HepG2 (cell line): ENCODE results near the gene GFER. TPM values are rescaled to one million over a fixed set of nuclear protein-coding genes. Genes with fewer than 3 reads are reported as not detected.
A peak's percentile ranks its signal among the peaks of the same experiment; 100 is the strongest.

ENCODE experiments used
- FOXA3 ChIP-seq: IDR thresholded peaks from 2 replicates; pipeline ENCODE4 v1.6.1; 2016; ENCODE audit warnings: missing genetic modification reagents, missing compliant biosample characterization
- HDAC6 ChIP-seq: fragments of 200-600 bp; sonication (generic); IDR thresholded peaks from 2 replicates; pipeline ENCODE4 v1.7.0; 2017; ENCODE audit warnings: mild to moderate bottlenecking, antibody characterized with exemption, low read length, low read depth
- KDM5B ChIP-seq: sonication (generic); formaldehyde crosslinking; IDR thresholded peaks from 2 replicates; pipeline ENCODE4 v1.4.0; 2020; ENCODE audit warnings: missing genetic modification reagents, mild to moderate bottlenecking, borderline replicate concordance
- MAZ ChIP-seq, 2 experiments: sonication (generic) in 1 of 2; formaldehyde crosslinking in 1 of 2; IDR thresholded peaks; 2 replicates each; pipeline versions ENCODE4 v1.5.0 to v1.6.1; 2012 to 2020; ENCODE audit warnings: low read depth in 2 of 2, mild to moderate bottlenecking in 2 of 2, borderline replicate concordance in 1 of 2, improper control_type of control experiment in 1 of 2, low read length in 1 of 2, missing genetic modification reagents in 1 of 2, moderate library complexity in 1 of 2
- MEIS1 ChIP-seq: sonication (generic); formaldehyde crosslinking; IDR thresholded peaks from 2 replicates; pipeline ENCODE4 v1.9.0; 2021; ENCODE audit warnings: mild to moderate bottlenecking, missing genetic modification reagents, moderate library complexity, borderline replicate concordance
- MIER3 ChIP-seq: IDR thresholded peaks from 2 replicates; pipeline ENCODE4 v1.6.1; 2016; ENCODE audit warnings: missing compliant biosample characterization, borderline replicate concordance
- MYNN ChIP-seq: sonication (generic); formaldehyde crosslinking; IDR thresholded peaks from 2 replicates; pipeline ENCODE4 v1.4.0; 2020; ENCODE audit warnings: mild to moderate bottlenecking, low read depth, missing genetic modification reagents
- NFE2 ChIP-seq: sonication (generic); formaldehyde crosslinking; IDR thresholded peaks from 2 replicates; pipeline ENCODE4 v1.4.0; 2020; ENCODE audit warnings: missing genetic modification reagents
- SKI ChIP-seq: fragments of 450-650 bp; IDR thresholded peaks from one replicate; pipeline ENCODE4 v1.6.1; 2018; ENCODE audit warnings: mild to moderate bottlenecking; ENCODE audit not compliant: partially characterized antibody
- SMARCC2 ChIP-seq: fragments of 450-650 bp; IDR thresholded peaks from 2 replicates; pipeline ENCODE4 v1.6.1; 2017; ENCODE audit warnings: antibody characterized with exemption, mild to moderate bottlenecking
- TBX3 ChIP-seq: fragments of 450-650 bp; IDR thresholded peaks from 2 replicates; pipeline ENCODE4 v1.6.1; 2017; ENCODE audit warnings: antibody characterized with exemption, mild to moderate bottlenecking, inconsistent platforms, borderline replicate concordance
- TEAD3 ChIP-seq: optimal IDR thresholded peaks from 2 replicates; pipeline ENCODE3; 2016; ENCODE audit warnings: borderline replicate concordance
- ZFP37 ChIP-seq: sonication (generic); formaldehyde crosslinking; IDR thresholded peaks from 2 replicates; pipeline ENCODE4 v1.4.0; 2020; ENCODE audit warnings: missing genetic modification reagents, borderline replicate concordance
- ZFP82 ChIP-seq: sonication (generic); formaldehyde crosslinking; IDR thresholded peaks from 2 replicates; pipeline ENCODE4 v1.5.1; 2020; ENCODE audit warnings: mild to moderate bottlenecking, missing genetic modification reagents, borderline replicate concordance
- ZNF501 ChIP-seq: sonication (generic); formaldehyde crosslinking; IDR thresholded peaks from 2 replicates; pipeline ENCODE4 v1.5.1; 2020; ENCODE audit warnings: mild to moderate bottlenecking, moderate library complexity, missing genetic modification reagents
- ZNF607 ChIP-seq: sonication (generic); formaldehyde crosslinking; IDR thresholded peaks from 2 replicates; pipeline ENCODE4 v1.5.1; 2020; ENCODE audit warnings: missing genetic modification reagents, mild to moderate bottlenecking, borderline replicate concordance
- ZNF773 ChIP-seq: sonication (generic); formaldehyde crosslinking; IDR thresholded peaks from 2 replicates; pipeline ENCODE4 v1.4.0; 2020; ENCODE audit warnings: missing genetic modification reagents, borderline replicate concordance
- polyA plus RNA-seq, 8 experiments: library from polyadenylated mRNA; depleted of rRNA in 3 of 8; stranded (reverse) in 7 of 8; unstranded in 1 of 8; fragments of >200 nt; fragmentation: Illumina TruSeq in 4 of 8; extraction: Trizol in 4 of 8; gene quantifications; 2 replicates each; pipeline versions ENCODE4 v1.2.1 to v1.2.3, GENCODE V29; 2011 to 2016; ENCODE audit warnings: low read depth in 4 of 8, missing spikeins in 1 of 8, mixed read lengths in 1 of 8; ENCODE audit not compliant: insufficient read depth in 1 of 8
- total RNA-seq, 5 experiments: library from RNA; depleted of rRNA; stranded (reverse); fragments of >200 nt; fragmentation: Illumina TruSeq; extraction: Trizol; gene quantifications; 2 replicates each; pipeline ENCODE4 v1.2.3, GENCODE V29; 2016; ENCODE audit warnings: low read depth in 1 of 5
- TF ChIP-seq, protein P1 (sequence below), 2 experiments: IDR thresholded peaks; 2 replicates each; pipeline ENCODE4 v1.6.1; 2011 to 2012; ENCODE audit warnings: low read length in 2 of 2, borderline replicate concordance in 1 of 2, low read depth in 1 of 2, mild to moderate bottlenecking in 1 of 2, moderate library complexity in 1 of 2
- TF ChIP-seq, protein P2 (sequence below), 2 experiments: fragments of 450-650 bp in 1 of 2; sonication (generic) in 1 of 2; formaldehyde crosslinking; IDR thresholded peaks; 2 replicates each; pipeline versions ENCODE4 v1.5.0 to v1.8.0; 2020 to 2022; ENCODE audit warnings: mild to moderate bottlenecking in 1 of 2, missing genetic modification reagents in 1 of 2

Gene GFER
- total and polyA plus RNA-seq, 2 of the 13 experiments (the other 11 are each of a cell fraction or from before 2014, with no cell fraction given): 28.6 to 71.7 TPM

DNA sequence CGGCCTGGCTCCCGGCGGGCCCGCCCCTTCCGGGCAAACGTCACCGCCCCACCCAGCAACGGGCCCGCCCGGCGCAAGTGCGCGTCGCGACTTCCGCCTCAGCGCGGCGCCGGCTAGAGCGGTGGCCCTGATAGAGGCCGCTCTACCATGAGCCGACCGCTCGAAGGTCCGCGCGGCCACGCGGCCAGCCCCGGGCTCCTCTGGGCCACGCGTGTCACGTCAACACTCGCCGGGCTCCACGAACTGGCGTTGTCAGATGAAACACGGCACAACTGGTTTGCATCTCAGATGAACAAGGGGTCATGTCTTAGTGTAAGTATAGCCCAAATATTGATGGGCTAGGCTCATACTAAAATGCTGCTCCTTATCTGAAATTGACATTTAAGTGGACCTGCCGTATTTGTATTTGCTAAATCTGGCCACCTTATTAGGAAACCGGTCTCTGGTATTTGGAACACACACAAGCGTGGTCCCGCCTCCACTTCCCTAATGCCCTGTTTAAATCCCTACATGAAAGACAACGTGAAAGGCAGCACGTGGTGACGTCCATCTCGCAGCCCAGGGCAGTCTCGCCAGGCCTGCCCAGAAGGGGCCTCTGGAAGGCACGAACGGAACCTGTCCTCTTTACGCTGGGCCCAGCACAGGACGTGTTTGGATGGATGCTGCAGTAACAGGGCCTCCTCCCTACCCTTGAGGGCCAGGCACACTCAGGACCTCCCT is 26.0 kb downstream of the GFER start, which contains the start of gene ZNF598 (continued):
- TF ChIP-seq SKI: no peak
- no peak for TF ChIP-seq MIER3 (CRISPR knock-in tag)
- TF ChIP-seq SMARCC2: no peak
- peak; percentile 78; the same call in 1 of the 2 replicates for TF ChIP-seq ZNF607
- TF ChIP-seq TBX3: no peak
- TF ChIP-seq HDAC6: no peak
- TF ChIP-seq MAZ (IDR thresholded peaks at IDR 0.05; ENCODE audit: borderline replicate concordance, low read depth, low read length): no peak
- TF ChIP-seq MAZ (CRISPR knock-in tag; IDR thresholded peaks at IDR 0.05; ENCODE audit: low read depth): no peak
- TF ChIP-seq KDM5B: peak; percentile 83; the same call in 1 of the 2 replicates
- TF ChIP-seq ZNF773 (CRISPR knock-in tag): no peak
- no peak; the same call in 1 of the 2 replicates for TF ChIP-seq MEIS1 (CRISPR knock-in tag)
- no peak for TF ChIP-seq FOXA3 (CRISPR knock-in tag)
- no peak for TF ChIP-seq TEAD3 (CRISPR knock-in tag)
- TF ChIP-seq NFE2 (CRISPR knock-in tag): no peak
- TF ChIP-seq, protein P1, sequence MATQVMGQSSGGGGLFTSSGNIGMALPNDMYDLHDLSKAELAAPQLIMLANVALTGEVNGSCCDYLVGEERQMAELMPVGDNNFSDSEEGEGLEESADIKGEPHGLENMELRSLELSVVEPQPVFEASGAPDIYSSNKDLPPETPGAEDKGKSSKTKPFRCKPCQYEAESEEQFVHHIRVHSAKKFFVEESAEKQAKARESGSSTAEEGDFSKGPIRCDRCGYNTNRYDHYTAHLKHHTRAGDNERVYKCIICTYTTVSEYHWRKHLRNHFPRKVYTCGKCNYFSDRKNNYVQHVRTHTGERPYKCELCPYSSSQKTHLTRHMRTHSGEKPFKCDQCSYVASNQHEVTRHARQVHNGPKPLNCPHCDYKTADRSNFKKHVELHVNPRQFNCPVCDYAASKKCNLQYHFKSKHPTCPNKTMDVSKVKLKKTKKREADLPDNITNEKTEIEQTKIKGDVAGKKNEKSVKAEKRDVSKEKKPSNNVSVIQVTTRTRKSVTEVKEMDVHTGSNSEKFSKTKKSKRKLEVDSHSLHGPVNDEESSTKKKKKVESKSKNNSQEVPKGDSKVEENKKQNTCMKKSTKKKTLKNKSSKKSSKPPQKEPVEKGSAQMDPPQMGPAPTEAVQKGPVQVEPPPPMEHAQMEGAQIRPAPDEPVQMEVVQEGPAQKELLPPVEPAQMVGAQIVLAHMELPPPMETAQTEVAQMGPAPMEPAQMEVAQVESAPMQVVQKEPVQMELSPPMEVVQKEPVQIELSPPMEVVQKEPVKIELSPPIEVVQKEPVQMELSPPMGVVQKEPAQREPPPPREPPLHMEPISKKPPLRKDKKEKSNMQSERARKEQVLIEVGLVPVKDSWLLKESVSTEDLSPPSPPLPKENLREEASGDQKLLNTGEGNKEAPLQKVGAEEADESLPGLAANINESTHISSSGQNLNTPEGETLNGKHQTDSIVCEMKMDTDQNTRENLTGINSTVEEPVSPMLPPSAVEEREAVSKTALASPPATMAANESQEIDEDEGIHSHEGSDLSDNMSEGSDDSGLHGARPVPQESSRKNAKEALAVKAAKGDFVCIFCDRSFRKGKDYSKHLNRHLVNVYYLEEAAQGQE (IDR thresholded peaks at IDR 0.05; ENCODE audit: borderline replicate concordance in 1 of 2, low read depth in 1 of 2, low read length in 2 of 2): no peak
- no peak for TF ChIP-seq ZFP82 (CRISPR knock-in tag)
- TF ChIP-seq MYNN (CRISPR knock-in tag): no peak
- TF ChIP-seq, protein P2, sequence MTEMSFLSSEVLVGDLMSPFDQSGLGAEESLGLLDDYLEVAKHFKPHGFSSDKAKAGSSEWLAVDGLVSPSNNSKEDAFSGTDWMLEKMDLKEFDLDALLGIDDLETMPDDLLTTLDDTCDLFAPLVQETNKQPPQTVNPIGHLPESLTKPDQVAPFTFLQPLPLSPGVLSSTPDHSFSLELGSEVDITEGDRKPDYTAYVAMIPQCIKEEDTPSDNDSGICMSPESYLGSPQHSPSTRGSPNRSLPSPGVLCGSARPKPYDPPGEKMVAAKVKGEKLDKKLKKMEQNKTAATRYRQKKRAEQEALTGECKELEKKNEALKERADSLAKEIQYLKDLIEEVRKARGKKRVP (CRISPR knock-in tag; IDR thresholded peaks at IDR 0.05): no peak
- peak; percentile 62 for TF ChIP-seq ZNF501 (CRISPR knock-in tag)
- no peak for TF ChIP-seq ZFP37 (CRISPR knock-in tag)
